Activated CD4-positive, alpha-beta T cell treated with anti-CD3 and anti-CD28 coated beads, Interleukin-2, amount 50 U/mL, for 4 hours (primary cell): ENCODE results near the gene EDNRA.

Experiments
- DNase-seq, 2 experiments: peaks; one replicate each; pipeline ENCODE4 v3.0.0-alpha.2; 2020

Gene EDNRA

GRCh38 chr4:147591106-147591505 is 110.2 kb downstream of the EDNRA start:
- DNase-seq: no peak

GRCh38 chr4:147594107-147594506 is 113.2 kb downstream of the EDNRA start:
- DNase-seq: no peak
